ENCODE measurements around the gene BTF3.
"Not testable (repeated sequence)": the region's sequence is repeated elsewhere in the genome, so short reads cannot be mapped to it uniquely, and the experiment has no call there.

Gene BTF3

DNA sequence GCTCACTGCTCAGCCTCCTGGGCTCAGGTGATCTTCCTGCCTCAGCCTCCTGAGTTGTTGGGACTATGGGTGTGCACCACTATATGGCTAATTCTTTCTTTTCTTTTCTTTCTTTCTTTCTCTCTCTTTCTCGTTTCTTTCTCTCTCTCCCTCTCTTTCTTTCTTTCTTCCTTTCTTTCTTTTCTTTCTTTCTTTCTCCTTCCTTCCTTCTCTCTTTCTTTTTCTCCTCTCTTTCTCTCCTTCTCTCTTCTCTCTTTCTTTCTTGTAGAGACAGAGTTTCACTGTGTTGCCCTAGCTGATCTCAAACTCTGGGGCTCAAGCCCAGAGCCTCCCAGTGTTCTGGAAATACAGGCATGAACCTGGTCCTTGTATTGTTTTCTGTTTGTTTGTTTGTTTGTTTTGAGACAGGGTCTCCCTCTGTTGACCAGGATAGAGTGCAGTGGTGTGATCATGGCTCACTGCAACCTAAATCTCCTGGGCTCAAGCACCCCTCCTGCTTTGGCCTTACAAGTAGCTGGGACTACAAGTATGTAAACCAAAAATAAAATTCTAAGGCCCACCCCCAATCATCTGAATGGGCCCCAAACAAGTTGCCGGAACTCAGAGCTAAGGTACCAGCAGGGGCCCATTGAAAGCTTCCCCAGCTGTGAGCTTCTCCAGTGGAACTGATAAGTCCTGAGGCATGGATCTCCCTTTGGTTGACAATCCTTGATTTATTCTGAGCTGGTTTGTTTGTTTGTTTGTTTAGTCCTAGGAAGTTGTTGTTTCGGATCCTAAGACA is 11.9 kb upstream of the BTF3 start:
- no peak for DNase-seq

DNA sequence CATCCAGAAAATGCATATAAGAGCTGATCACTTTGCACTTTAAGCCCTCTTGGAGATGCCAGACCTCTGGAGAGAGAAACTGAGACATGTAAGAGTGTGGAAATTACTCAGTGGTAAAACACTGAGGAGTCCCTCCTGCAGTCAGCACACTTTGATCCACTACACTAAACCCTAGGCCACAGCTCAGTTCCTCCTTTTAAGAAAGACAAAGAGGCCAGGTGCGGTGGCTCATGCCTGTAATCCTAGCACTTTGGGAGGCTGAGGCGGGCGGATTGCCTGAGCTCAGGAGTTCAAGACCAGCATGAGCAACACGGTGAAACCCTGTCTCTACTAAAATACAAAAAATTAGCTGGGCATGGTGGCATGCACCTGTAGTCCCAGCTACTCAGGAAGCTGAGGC is 11.0 kb upstream of the BTF3 start:
- DNase-seq, result not testable (repeated sequence)

DNA sequence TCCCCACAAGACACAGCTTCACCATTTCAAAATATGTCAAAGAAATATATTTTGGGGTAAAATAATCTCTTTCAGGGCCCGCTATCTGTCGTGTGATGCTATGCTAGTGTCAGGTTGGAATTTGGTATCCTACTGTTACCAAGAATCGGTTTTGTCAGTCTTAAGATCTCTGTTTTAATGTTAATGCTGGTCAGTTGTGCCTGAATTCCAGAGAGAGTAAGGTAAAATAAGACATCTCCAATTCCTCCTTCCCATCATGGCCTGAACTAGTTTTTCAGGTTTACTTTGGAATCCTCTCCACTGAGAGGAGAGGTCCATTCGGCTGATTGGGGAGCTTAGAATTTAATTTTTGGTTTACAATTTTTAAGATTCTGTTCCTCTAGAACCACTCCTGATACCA is 10.4 kb upstream of the BTF3 start:
- no peak for DNase-seq

DNA sequence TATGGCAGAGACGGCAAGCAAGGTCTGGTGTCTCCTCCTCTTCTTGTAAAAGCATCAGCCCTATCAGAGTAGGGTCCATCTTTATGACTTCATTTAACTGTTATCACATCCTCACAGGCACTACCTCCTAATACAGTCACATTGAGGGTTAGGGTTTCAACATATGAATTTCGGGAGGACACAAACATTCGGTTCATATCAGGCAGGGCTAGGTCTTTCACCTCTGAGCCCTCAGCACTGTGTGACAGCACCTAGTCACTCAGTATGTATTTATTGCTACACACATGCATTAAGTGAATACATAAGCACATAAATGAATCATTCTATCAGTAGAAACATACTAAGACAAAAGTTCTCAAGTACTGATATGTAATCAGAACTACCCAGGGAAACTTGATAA is 9.4 kb upstream of the BTF3 start:
- DNase-seq, result no peak

DNA sequence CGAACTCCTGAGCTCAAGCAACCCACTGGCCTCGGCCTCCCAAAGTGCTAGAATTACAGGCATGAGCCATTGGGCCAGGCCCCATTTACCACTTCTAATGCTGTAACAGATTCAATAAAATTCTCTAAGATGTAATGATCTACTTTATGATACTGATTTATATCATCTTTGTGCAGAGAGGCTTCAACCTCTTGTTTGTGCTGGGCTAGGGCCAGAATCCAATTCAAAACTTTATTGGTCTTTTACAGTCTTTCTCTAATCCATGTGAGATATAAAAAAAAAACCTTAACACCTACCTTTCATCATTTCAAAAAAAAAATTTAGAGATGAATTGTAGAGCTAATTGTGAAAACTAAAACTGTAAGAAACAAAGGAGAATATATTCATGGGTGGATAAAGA is 8.2 kb upstream of the BTF3 start:
- DNase-seq, result no peak

DNA sequence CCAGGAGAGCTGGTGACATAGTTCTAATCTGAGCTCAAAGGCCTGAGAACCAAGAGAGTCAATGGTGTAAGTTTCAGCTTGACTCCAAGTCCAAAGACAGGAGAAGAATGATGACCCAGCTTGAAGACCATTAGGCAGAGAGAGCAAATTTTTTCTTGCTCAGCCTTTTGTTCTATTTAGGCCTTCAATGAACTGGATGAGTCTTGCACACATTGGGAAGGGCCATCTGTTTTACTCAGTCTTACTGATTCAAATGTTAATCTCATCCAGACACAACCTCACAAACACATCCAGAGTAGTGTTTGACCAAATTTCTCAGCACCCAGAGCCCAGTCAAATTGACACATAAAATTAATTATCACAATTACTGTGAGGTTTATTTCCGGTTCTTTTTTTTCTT is 7.1 kb upstream of the BTF3 start:
- DNase-seq, result no peak

DNA sequence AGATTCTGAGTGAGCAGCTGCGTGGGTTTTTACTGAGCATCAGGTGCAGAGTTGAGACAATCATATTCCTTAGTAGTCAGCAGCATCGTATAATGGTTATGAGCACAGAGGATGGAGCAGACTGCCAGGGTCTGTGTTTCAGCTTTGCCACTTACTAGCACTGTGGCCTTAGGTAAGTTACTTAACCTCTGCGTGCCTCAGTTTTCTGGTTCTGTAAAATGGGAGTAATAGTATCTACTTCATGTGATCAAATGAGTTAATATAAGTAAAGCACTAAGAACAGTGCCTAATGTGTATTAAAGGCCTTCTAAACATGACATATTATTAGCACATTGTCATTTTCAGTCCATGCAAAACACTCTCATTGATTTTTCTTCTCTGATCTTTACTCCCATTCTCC is 4.8 kb upstream of the BTF3 start:
- DNase-seq, result no peak

DNA sequence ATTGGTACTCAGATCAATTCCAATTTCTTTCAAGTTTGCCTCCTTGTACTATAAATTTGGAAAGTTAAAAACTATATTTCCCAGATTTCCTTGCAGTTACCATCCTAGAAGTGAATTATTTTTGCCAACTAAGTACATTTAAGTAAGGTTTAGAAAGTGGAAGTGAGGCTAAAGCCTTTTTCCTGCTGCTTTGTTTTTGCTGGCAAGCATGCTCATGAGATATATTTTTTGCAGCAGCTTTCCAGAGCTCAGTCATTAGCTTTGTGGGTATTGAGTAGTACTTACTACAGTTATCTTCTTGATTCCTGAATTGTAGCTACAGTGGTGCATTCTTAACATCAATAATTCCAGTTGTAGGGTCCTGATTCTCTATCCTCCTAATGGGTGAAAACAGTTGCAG is 3.5 kb upstream of the BTF3 start:
- DNase-seq, result no peak

DNA sequence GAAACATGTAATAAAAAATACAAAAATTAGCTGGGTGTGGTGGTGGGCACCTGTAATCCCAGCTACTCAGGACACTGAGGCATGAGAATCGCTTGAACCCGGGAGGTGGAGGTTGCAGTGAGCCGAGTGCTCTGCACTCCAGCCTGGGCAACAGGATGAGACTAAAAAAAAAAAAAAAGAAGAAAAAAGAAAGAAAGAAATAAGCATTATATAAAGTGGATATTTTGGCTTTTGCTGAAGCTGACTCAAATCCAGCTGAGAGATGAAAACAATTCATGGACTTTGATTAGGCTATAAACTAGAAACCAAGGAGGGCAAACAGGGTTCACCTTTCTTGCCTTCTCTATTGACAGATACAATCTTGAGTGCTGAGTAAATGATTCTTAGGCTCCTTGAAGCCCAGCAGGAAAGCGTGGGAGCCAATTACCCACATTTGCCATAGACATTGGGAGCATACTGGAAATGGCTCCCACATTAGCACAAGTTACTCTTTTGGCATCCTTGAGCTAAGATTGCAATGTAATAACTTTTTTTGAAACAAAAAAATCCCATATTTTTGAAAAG is 2.4 kb upstream of the BTF3 start:
- no peak for DNase-seq

DNA sequence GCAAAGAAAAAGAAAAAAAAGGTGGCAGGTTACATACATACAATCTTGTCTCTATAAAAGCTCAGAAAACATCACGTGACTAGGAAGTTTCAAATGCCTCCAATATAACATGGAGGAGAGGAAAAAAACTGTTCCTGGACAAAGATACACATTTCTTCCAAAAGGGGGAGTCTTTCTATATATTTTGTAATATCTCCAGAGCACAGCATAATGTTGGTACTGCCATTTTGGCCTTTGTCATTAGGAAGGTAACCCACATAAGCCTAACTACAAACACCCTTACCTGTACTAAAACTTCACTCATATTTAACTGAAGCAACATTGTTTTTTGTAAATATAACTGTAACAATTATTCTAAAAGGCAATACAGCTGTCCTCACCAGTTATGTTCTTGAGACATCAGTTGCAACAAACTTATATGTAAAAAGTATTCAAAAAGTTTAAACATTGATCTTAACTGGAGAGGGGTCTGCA is 1.2 kb upstream of the BTF3 start:
- DNase-seq, result no peak

DNA sequence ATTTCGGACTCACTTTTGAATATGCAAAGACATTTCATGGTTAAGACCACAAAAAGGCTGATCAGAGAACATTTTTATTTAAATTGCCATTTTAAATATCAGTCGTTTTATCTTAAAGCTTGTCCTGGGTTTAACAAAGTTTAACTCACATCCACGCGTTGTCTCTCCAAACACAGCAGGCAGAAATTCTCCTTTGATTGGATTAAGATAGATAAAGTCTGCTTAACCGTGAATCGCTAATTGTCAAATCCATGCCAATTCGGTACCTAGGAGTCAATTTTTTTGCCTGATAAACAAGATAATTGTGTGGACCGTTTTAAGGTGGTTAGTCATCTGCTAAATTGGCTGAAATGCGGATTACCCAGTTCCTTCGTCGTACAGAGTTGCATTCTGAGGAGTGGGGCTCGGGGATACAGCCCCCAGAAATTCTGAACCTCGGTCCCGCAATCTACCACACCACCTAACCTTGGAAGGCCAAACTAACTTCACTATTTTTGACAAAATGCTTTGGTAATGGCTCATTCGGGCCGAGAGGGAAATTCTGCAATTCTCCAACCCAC is 665 bp upstream of the BTF3 start:
- DNase-seq, result no peak

DNA sequence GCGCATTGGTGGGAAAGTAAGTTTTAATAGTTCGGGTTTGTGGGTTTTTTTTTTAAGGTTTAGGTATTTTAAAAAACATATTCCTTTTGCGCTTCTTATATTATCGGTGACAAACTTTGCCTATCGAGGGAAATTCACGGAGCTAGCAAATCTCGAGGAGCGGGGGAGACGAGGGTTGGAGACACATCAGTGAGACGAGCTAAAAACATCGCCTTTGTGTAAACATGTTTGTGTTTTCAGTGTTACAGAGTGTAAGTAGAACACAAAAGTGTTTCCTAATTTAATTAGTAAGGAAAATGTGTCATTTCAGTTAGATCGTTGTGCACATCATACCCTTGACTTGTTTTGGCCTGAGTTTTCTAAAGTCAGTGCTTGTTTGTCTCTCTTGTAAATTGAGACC is 945 bp downstream of the BTF3 start:
- no peak for DNase-seq

DNA sequence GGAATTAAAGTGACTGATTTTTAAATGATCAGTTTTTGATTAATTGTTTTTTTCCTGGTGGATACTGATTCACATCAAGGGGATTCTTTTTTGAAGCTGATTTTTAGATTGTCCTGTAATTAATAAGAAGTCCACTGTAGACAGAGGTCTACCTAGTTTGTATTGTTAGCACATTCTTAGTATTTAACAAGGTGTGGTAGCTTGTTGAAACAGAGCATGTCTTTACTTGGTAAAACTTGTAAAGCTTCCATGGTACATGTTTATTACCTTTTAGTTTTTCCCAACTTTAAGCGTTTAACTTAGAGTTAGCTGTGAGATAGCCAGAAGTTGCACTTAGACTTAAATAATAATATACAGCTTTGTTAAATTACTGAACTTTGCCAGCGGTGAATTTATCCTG is 1.5 kb downstream of the BTF3 start:
- no peak for DNase-seq

DNA sequence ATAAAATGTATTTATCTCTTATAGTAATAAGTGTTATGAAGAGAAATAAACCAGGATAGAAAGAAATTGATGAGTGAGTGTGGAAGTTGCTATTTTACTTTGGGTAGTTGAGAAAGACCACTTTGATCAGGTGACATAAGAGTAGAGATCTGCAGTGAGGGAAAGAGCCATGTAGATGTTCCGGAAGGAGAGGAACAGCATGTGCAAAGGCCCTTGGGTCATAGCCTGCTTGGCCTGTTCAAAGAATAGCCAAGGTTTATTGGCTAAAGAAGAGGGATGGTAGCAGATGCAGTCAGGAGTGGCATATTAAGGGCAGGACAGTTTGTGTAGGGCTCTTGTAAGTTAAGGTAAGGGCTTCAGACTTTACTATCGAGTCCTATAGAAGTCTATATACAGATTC is 3.2 kb downstream of the BTF3 start:
- no peak for DNase-seq

DNA sequence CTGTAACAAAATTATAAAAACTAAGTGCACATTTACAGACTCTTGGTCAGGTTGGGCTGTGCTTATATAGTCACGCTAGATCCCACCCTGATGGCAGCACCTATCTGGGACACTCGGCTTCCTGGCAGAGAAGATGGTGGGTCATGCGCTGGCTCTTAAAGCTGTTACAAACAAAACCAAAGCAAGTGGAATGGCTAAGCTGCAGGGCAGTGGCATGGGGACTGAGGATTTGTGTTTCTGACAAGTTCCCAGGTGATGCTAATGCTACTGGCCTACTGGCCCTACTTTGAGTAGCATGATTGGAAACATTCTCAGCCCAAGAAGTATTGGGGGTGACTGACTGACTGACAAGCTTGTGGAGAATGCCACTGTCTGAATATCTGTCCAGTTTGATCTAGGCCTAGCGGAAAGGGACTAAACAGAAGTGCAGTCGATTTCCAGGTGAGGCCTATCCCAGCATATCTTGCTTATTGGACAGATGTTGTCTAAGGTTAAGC is 8.3 kb downstream of the BTF3 start:
- DNase-seq, result no peak

DNA sequence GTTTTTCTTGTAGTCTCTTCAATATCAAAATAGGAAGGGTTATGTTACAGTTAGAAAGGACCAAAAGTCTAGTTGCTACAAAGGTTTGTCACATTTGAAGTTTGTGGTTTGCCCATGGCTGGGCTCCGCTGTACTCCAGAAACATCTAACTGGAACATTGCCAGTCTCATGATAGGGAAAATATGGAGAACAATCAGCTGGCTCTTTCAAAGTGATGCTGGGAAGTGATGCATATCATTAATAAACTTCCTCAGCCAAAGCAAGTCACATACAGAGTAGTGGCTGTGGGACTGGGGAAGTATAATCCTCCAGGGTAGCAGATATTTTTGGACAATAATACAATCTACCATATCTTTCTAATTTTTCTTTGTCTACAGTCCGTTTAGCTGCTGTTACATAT is 8.8 kb downstream of the BTF3 start:
- no peak for DNase-seq

DNA sequence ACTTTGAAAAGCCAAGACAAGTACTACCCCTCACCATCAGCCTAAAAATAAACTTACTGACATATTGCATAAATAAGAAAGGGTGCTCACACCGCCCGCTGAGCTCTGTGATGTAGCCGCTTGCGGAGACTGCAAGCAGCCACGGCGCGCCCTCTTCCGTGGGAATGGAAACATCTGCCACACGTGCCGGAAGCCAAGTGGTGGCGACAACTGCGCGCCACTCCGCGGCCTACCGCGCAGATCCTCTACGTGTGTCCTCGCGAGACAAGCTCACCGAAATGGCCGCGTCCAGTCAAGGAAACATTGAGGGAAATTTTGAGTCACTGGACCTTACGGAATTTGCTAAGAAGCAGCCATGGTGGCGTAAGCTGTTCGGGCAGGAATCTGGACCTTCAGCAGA is 10.3 kb downstream of the BTF3 start:
- not testable (repeated sequence) for DNase-seq

DNA sequence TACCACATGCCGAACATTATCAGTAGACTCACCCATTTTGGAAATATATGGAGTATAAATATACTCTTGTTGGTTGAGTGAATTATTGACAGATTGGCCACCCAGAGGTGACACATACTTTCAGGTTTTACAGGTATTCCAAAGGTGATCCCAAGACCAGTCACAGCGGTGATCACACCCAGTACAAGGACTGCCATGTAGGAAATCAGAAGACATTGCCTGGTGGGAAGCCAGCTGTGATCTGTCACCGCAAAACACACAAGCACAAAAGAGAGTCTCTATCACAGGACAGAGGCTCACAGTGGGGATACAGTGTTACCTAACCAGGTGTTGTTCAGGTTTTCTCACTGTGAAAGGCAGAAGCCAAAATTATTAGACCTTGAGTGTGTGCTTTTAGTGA is 15.8 kb downstream of the BTF3 start:
- DNase-seq, result no peak

DNA sequence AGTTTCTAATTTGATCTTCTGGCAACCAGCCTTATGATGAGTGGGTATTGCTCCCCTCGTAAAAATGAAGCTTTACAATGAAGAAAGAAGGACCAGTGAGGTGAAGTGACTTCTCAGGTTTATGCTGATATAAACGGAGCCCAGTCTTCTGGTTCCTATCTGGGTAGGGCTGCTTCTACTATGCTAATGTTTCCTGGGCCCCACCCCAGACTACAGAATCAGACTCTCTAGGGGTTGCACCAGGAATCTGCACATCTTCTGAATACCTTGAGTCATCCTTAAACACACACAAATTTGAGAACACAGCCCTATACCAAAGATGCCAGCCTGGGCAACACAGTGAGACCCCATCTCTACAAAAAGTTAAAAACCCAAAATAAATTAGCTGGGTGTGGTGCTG is 16.2 kb downstream of the BTF3 start:
- DNase-seq, result no peak

DNA sequence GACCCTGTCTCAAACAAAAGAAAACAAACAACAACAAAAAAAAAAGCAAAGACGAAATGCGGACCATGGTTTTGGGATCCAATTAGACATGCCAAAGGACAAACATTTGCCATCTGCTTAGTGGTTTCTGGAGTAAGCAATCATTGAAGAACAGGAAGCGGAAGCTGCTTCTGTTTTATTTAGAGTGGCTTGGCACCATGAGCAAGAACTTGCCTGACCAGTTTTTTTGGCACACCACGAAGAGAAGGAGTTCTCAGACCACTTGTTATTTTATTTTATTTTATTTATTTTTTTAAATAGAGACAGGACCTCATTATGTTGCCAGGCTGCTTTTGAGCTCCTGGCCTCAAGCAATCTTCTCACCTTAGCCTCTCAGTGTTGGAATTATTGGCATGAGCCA is 17.0 kb downstream of the BTF3 start:
- no peak for DNase-seq

DNA sequence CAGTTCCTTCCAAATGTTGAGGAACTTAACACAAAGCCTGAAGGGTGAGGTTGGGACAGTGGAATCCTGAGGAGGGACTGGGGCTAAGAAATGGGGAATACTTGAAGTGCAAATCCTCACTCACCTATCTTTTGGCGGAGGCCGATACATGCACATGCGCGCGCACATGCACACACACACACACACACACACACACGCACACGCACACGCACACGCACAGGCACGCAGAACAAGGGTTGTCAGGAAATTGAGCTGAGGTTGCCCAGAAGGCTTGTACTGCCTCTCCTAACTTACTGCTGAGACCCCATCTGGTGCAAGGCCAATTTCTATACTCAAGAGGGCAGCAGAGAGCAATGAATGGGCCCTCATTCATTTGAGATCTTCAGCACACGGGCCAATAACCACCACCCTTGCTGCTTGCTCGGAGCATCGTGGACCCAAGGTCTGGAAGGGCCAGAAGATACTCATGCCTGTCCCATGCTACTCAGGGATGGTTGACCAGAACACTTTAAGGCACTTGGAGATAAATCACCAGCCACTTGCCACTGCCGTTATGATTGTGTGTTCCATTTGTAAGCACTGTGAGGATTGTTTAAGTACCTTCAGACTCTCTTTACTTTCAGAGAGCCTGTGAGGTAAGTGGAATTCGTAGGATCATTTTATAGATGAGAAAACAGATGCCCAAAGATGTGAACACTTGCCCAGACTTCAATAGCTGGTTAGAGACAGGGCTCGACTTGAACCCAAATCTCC is 21.5 kb downstream of the BTF3 start:
- peak; percentile 48 for DNase-seq

DNA sequence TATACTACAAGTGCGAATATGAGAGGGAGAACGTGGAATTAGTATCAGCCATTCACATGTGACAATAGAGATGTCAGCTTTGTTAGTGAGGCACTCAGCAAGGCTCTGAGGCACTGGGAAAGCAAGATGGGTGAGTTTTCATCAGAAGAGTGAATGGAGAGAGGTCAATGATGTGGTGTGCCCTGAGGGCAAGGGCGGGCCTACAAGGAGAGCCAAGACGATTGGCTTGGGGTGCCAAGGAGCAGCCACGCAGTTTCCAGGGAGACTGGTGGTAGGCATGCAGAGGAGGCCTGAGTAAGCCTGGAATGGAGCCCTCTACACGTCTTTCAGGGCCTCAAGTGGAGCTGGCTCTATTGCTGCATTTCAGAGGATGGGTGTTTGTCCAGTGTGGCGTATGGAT is 24.7 kb downstream of the BTF3 start:
- DNase-seq, result no peak

DNA sequence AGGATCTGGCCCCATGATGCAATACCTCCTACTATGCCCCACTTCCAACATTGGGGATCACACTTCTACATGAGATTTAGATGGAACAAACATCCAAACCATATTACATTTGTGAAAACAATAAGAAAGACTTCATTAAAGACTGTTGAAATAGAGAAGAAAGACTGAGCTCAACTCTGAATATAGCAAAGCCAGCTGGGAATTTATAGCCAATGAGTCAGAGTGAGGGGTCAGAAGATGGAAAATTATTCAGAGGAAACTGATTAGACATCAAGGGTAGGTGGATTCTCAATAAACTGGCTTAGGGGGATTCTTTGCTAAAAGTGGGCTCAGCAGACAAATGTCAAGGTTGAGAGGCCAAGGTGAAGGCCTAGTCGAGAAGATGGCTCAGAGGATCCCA is 25.6 kb downstream of the BTF3 start:
- no peak for DNase-seq
